Glomerular visceral epithelial cell (primary cell): Measurements from ENCODE around the gene CPN2.

Experiments used
- DNase-seq: peaks from one replicate; pipeline ENCODE4 v3.0.0-alpha.2; 2016; ENCODE audit errors: extremely low spot score

Gene CPN2

DNA sequence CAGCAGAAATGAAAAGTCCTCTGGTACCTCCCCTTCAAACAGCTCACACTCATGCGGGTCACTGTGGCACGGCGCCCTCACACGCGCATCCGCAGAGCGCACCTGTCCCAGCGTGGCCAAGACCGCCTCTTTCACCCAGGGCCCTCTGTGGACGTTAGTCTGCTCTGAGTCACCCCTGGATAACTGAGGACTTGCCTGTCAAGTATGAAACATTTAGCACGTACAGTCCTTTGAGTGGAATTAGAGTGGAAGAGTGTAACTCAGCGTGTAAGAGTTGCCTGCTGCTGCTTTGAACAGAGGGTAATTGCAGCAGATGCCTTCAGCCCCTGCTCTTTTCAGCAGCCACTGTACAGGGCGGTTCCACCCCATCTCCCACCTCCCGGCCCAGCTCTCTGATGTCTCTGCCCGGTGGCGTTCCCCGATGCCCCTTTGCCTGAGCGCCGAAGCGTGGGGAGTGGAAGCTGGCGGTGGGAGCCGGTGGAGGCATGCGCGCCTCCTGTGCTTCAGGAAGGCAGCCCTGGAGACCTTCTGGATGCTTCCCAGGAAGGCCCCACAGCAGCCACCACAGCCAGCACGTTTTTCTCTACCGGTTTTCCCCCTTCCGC, 23.0 kb downstream of the CPN2 start:
- peak; percentile 60 for DNase-seq

DNA sequence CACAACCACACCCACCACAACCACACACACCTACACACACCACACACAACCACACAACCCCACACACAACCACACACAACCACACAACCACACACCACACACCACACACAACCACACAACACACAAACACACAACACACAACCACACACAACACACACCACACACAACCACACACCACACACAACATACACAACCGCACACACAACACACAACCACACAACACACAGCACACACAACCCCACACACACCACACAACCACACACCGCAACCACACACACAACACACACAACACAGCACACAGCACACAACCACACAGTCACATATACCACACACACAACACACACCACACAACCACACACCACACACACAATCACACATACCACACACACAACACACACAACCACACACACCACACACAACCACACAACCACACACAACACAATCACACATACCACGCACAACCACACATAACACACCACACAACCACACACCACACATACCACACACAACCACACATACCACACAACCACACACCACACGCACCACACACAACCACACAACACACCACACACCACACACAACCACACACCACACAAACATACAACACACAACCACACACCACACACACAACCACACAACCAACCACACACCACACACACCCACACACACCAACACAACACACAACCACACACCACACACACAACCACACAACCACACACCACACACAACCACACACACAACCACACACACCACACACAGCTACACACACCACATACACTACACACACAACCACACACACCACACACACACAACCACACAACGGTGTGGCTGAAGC, 23.7 kb downstream of the CPN2 start:
- DNase-seq, result no peak

DNA sequence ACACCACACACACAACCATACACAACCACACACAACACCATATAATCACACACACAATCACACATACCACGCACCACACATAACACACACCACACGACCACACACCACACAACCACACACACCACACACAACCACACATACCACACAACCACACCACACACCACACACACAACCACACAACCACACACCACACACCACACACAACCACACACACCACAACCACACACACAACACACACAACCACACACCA, 24.2 kb downstream of the CPN2 start:
- DNase-seq, result no peak

DNA sequence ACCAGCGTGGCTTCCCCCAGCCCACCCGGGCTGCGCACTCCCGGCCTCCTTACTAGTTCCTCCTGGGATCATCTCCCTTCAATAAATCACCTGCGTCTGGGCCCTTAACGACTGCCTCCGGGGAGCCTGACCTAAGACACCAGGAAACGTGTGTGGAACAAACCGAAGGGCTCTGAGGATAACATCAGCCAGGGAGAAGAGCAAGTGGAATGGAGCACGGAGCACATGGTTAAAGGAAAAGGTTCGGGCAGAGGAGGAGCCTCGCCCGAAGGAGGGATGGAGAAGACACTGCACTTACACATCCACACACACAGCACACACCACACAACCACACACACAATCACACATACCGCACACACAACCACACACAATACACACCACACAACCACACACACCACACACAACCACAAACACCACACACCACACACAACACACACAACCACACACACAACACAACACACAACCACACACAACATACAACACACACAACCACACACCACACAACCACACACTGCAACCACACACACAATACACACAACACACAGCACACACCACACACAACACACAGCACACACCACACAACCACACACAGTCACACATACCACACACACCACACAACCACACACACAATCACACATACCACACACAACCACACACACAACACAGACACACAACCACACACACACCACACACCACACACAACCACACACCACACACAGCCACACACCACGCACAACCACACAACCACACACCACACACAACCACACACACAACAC, 24.7 kb downstream of the CPN2 start:
- no peak for DNase-seq

DNA sequence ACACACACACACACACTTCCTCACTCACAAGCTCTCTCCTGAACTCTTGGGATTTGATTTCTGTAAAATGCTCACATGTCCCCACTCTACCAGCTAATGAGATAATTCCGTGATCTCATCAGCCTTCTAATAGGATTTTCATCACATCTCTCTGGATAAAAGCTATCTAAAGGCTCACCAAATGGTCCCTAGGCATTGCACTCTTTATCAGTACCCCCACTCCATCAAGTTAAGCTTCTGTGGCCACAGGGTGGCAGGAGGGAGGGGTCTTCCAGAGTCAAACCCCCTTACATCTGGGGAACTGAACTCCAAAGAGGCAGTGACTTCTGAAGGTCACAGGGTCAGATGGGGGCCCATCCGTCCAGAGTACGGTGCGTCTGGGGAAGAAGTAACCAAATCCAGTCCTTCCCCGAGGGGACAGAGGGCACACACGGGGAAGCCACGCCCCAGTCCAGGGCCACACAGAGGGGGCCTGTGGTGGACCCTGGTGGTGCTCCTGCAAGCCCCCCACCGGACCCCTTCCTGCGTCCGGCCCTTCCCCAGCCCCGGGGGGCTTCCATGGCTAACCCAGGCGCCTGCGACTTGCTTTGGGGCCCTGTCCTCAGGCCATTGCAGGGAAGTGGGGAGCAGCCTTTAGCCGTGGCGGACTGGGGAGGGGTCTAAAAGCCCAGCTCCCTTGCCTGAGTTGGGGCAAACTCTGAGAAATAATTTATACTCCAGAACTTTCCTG, 25.5 kb downstream of the CPN2 start:
- no peak for DNase-seq

DNA sequence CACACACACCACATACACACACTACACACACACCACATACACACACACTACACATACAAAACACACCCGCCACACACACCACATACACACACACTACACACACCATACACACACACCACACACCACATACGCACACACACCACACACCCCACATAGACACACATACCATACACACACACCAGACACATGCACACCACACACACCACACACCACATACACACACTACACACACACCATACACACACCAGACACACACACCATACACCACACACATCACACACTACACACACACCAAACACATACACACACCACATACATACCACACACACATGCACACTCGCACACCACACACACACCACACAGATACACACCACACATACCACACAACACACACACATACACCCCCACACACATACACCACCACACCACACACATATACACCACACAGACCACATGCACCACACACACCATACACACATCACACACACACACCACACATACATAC, 26.3 kb downstream of the CPN2 start:
- no peak for DNase-seq

DNA sequence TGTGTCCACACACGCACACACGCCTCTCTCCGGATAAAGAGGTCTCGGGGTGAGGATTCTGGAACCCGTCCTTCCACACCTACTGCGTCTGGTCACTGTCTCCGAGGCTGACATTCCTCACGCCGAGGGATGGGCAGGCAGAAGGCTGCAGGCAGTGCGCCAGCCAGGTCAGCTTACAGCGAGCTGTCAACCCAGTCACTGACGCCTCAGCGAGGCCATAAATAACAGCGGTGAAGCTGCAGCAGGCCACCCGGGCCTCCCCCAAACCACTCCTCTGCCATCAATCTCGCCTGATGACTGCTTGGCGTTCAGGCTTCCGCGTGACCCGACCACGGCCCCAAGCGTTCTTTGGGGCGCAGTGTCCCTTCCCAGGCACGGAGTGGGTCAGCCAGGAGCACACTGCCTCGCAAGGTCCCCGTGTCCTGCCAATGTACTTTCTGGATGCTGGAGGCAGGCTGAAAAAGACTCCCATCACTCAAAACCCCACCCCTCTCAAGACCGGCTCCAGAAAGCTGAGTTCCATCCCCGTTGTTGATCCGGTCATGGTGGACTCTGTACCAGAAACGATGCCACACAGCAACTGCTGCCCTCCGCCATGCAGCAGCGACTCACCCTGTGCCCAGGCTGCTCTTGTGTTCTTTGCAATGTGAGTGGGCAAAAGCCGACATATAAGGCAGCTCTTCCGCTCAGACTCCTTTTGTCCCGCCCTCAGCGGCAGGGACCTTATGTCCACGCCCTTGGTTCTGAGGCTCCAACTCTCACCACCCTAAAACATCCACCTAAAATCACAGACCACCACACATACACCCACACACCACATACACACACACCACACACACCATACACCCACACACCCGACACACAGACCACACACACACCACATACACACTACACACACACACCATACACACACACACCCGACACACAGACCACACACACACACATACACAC, 27.1 kb downstream of the CPN2 start:
- no peak for DNase-seq

DNA sequence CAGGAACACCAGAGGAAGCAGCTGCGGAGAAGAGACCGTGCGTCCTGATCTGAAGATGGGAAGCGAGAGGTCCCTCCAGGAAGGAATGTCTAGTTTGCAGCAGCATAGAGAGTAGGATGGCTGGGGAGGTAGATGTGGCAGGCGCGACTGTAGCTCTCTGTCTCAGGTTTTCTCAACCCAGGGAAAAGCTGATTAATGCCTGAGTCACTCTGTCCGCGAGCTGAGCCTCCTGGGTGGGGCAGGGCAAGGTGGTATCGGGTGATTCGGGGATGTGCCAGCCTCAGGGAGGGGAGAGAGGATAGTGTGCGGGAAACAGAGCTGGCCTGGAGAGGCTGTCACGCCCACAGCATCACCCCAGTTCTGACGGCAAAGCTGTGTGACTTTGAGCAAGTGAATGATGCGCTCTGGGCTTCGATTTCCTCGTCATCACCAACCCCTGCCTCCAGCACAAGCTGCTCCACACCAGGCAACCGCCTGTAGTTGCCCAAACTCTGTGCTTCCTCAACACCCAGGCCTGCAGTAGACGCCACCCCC, 28.4 kb downstream of the CPN2 start:
- DNase-seq, result peak; percentile 79

DNA sequence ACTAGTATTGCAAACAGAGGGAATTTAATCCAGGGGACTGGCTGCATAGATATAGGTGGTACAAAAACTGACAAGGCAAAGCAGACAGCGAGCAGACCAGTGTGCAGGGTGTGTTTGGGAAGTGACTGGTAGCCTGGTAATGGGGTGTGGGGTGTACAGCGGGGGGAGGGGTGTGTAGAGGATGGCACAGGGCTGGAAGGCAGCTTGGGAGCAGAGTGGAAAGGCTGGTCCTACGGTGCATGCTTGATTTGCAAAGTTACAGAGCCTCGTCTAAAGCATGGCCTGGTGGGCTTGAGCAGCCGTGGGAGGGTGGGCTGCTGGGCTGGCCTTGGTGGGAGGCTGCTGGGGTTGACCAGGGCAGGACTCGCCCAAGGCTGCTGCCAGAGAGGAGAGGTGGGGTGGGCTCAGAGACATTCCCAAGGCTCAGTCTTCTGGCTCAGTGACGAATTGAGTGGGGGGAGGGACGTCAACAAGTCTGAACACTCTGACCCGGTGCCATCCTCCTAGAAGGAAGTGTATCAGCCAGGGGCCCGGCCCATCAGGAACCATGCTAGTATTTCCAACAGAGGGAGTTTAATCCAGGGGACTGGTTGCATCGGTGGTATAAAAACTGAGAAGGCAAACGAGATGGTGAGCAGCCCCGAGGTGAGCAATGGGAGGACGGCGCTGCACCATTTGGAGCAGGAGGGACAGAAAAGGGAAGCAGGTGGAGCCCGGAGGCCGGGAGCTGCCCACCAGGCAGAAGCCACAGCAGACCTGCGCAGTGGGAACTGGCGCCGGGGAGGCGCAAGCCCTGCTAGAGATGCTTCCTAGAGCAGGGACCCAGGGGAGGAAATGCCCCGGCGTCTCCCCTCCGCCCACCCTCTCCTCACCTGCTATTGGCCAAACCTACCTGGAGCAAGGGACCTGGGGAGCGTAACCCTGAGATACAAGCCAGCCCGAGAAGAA, 29.2 kb downstream of the CPN2 start:
- DNase-seq, result no peak

DNA sequence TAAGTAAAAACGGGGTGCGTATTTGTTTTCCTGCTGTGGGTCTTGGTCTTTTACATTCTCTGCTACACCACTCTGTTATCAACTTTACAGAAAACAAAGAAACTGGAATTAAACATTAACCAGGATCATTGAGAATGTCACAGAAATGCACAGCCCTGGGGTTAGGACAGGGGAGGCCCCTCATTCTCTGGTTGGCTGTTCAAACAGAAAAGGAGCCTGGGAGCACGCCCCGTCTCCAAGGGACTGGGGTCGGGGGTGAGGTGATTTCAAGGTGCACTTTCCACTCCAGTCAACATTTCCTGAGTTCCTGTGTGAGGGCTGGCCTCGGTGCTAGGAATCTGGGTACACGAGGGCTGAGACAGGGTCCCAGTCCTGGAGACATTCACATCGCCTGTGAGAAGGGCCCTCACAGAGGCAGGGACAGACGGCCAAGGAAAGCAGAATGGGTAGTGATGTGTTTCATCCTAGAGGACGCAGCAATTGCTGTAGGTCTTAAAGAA, 30.3 kb downstream of the CPN2 start:
- no peak for DNase-seq

DNA sequence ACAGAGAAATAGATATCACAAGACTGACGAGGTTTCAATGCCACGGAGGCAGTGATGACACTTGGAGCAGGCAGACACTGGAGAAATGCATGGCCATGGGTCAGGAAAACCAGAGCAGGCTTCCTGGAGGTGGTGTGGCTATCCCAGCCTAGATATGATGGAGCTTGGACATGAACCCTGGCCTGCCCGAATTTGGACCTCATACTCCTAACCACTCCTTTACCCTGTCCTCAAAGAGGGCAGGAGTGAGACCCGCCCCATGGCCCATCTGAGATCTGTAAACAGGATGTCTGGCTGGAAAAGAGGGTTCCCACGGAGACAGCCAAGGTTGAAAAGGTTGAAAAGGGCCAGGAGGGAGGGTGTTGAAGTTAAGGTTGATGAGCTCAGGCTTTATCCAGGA, 31.0 kb downstream of the CPN2 start:
- no peak for DNase-seq

DNA sequence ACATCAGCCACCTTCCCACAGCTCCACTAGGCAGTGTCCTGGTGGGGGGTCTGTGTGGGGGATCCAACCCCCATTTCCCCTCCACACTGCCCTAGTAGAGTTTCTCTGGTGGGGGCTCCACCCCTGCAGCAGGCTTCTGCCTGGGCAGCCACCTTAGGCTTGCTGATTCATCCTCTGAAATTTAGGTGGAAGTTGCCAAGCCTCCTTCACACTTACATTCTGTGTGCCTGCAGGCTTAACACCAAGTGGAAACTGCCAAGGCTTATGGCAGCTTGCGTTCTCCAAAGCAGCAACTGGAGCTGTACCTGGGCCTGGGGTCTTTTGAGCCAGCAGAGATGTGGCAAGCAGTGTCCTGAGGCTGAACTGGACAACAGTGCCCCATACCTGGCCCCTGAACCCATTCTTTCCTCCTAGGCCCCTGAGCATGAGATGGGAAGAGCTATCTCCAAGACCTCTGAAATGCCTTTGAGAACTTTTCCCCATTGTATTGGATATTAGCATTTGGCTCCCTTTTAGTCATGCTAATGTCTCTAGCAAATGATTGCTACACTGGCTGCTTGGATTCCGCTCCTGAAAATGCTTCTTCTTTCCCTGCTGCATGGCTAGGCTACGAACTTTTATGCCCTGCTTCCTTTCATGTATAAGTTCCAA, 32.5 kb downstream of the CPN2 start:
- no peak for DNase-seq

DNA sequence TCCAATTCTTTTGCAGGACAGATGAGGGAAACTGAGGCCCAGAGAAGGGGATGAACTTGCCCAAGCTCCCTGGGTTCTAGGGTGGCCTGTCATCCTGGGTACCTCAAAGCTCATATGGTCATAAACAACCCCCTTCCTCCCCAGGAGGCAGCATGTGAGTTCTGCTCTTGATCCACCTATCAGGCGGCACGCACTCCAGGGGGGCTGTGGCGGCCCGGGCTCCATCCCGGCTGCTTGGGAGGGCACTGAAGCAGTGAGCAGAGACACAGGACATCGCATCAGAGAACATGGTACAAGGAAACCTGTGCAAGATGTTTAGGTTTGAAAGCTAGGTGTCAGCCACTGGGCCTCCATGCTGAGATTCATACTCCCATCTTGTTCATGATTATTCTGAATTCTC, 34.2 kb downstream of the CPN2 start:
- no peak for DNase-seq

DNA sequence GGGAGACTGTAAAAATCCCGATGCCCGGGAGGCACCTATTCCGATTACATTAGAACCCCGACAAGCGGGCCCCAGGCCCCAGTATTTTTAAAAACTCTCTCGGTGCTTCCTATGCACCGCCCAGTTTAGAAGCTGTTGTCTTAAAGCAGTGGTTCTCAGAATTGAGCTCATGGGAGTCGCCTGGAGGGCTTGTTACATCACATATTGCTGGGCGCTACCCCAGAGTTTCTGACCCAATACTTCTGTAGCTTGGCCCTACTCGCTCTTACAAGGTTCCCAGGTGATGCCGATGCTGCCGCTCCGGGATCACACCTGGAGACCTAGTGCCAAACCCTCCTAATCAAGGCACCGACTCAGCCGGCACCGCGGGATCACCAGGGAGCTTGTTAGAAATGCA, 35.2 kb downstream of the CPN2 start:
- DNase-seq, result no peak

DNA sequence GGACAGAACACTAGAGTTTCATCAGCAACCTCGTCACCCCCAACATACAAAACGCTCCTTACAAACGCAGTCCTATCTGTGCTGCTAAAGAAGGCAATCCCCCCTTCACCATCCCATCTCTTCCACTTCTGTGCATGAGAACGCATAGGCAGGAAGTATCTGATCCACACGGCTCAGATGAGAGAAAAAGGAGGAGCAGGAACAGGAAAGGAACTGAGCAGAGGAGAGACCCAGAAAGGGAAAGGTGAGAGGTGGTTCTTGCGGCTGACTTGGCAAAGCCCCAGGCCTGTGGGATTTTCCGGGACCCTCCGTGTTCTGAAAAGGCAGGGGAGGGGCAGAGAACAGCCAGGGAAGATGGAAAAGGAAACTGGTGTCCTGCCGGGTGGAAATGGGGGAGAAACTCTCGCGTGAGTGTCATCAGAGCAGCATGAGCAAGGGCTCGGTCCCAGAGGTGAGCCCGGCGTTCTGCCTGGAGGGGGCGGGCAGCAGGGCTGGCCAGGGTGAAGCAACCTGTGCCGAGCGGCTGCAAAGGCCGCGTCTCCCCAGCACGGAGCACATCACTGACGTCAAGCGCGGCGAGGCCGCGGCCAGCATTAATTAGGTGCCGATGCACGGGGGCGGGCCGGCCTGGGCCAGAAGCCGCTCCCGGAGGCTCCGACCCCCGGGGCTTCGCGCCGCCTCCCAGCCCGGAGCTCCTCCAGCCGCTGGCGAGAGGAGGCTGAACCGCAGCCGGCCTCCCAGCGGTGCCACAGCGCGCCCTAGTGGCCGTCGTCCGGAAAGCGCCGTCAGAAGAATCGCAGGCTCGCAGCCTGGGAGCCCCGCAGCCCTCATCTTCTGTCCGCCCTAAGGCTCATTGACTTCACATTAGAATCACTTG, 35.8 kb downstream of the CPN2 start:
- DNase-seq, result peak; percentile 88

DNA sequence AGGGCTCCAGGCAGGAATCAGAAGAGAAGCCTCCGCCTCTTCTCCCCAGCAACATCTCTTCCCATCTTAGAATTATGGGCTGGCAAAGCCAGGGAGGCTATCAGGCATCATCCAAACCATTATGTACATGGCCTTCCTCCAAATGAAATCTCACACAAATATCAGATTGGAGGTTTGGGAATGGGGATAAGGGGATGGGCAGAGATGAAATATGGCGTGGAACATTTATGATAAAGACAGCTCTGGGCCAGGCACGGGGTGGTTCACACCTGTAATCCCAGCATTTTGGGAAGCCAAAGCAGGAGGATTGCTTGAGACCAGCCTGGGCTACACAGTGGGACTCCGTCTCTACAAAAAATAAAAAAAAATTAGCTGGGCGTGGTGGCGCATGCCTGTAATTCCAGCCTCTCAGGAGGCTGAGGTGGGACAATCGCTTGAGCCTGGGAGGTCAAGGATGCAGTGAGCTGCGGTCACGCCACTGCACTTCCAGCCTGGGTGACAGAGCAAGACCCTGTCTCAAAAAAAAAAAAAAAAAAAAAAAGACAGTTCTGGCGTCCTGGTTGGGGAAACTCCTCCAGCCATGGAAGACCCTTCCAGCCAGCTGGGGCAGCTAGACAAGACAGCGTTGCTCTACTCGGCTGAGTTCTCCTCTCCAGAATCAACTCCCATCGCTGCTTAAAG, 36.6 kb downstream of the CPN2 start:
- DNase-seq, result no peak
